ENCODE results near the gene ANKRD33B. TPM values are rescaled to one million over a fixed set of nuclear protein-coding genes. Genes with fewer than 3 reads are reported as not detected.
"Not testable (repeated sequence)": the region's sequence is repeated elsewhere in the genome, so short reads cannot be mapped to it uniquely, and the experiment has no call there.

Gene ANKRD33B
- 2.2 and 3.5 TPM in 2 replicates for total RNA-seq (ENCODE audit: low replicate concordance)

DNA sequence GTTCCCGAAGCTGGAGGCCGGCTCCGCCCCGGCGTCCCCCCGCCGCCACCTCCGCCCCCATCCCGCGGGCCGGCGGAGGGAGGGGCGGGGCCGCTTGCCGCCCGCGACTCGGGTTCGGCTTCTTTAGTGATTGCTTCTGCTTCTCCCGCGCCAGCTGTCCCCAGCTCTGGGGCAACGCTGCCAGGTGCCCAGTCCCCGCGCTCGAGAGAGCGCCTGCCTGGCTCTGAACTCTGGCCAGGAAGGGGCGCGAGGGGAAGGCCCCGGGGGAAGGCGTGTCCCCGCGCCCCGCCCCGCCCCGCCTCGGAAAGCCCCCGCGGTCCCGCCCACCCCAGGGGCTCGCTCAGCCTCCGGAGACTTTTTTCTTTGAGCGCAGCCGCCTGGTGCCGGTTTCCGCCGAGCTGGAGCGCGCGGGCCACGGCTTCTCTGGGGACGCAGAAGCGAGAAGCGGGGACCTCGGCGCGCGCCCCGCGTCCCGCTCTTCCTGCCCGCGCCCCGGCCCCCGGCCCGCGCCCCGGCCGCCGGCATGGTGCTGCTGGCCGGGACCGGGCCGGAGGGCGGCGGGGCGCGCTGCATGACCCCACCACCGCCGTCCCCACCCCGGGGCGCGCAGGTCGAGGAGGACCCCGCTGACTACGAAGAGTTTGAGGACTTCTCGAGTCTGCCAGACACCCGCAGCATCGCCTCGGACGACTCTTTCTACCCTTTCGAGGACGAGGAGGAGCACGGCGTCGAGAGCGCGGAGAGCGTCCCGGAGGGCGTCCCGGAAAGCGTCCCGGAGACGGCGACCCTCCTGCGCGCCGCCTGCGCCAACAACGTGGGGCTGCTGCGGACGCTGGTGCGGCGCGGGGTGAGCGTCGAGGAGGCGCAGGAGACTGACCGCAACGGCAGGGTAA is at the start of gene ANKRD33B:
TSS of gene ANKRD33B (plus strand) at position 126 of the 893 bp plus-strand sequence. CDS start at position 524, 398 bp downstream.
- Histone ChIP-seq H3K4me1 (peaks cover 27% of the 10 kb centered on the region), H4K20me1 (ENCODE audit: low read depth) (peaks cover 21% of the 10 kb centered on the region), H3K27ac (no peak within 1 kb of the TSS), H3K9me3 (ENCODE audit: low read depth) (no peaks in the 10 kb centered on the region), H3K79me2 (ENCODE audit: low read depth) (no peaks in the 10 kb centered on the region), H3K4me2 (peak within 1 kb of the TSS; percentile 83), H2AFZ (replicated peaks) (peak within 1 kb of the TSS; percentile 94), H3K9ac (no peak within 1 kb of the TSS), H3K4me3 (peak within 1 kb of the TSS; percentile 67), H3K36me3 (no peaks in the 10 kb centered on the region), H3F3A (ENCODE audit: low read depth) (peaks cover 17% of the 10 kb centered on the region), H3K27me3 (peaks cover 100% of the 10 kb centered on the region)
- peak; percentile 90 for DNase-seq (ENCODE audit: low spot score)
- Mint-ChIP-seq H3K9me3 (no peaks in the 10 kb centered on the region), H3K36me3 (no peaks in the 10 kb centered on the region), H3K4me3 (peak within 1 kb of the TSS; percentile 87), H3K4me1 (peaks cover 13% of the 10 kb centered on the region), H3K27ac (no peak within 1 kb of the TSS), H3K27me3 (ENCODE audit: insufficient read depth, low read depth) (peaks cover 29% of the 10 kb centered on the region)
- TF ChIP-seq CTCF (IDR thresholded peaks at IDR 0.05) (no peak), EZH2 (IDR thresholded peaks at IDR 0.05) (no peak), EZH2phosphoT487 (IDR thresholded peaks at IDR 0.05) (no peak)

DNA sequence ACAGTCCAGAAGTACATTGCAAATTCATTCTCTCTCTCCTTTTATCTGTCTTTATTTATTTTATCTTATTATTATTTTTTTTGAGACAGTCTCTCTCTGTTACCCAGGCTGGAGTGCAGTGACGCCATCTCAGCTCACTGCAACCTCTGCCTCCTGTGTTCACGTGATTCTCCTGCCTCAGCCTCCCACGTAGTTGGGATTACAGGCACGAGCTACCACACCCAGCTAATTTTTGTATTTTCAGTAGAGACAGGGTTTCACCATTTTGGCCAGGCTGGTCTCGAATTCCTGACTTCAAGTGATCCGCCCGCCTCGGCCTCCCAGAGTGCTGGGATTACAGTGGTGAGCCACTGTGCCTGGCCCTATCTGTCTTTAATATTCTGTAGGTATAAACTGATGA is 49.3 kb upstream of the ANKRD33B start:
- not testable (repeated sequence) for H3K27ac Mint-ChIP-seq; H3K36me3 ChIP-seq; H3K27me3 ChIP-seq; H3K9me3 ChIP-seq (ENCODE audit: low read depth); H3K79me2 ChIP-seq (ENCODE audit: low read depth); H3F3A ChIP-seq (ENCODE audit: low read depth); H3K4me3 Mint-ChIP-seq; H3K36me3 Mint-ChIP-seq; H4K20me1 ChIP-seq (ENCODE audit: low read depth); DNase-seq (ENCODE audit: low spot score); H3K4me2 ChIP-seq; H3K9me3 Mint-ChIP-seq; H3K4me3 ChIP-seq; H3K9ac ChIP-seq; H3K27me3 Mint-ChIP-seq (ENCODE audit: insufficient read depth, low read depth); H3K27ac ChIP-seq
- Histone ChIP-seq H3K4me1 (peaks cover 11% of the 10 kb centered on the region), H2AFZ (replicated peaks) (peak overlapping the region; percentile 91)
- H3K4me1 Mint-ChIP-seq, result peaks cover 27% of the 10 kb centered on the region

- no peak overlapping the region for H3K4me3 Mint-ChIP-seq
- H3K36me3 Mint-ChIP-seq, result no peaks in the 10 kb centered on the region
- no peak overlapping the region for H3K4me3 ChIP-seq
- H3K27ac ChIP-seq, result no peak overlapping the region
- no peak overlapping the region for H2AFZ ChIP-seq (replicated peaks)
- TF ChIP-seq EZH2phosphoT487 (IDR thresholded peaks at IDR 0.05), result no peak
- TF ChIP-seq CTCF (IDR thresholded peaks at IDR 0.05), result no peak
- TF ChIP-seq EZH2 (IDR thresholded peaks at IDR 0.05), result no peak
- no peaks in the 10 kb centered on the region for H3K9me3 ChIP-seq (ENCODE audit: low read depth)
- H4K20me1 ChIP-seq (ENCODE audit: low read depth), result no peaks in the 10 kb centered on the region
- DNase-seq (ENCODE audit: low spot score), result no peak
- no peaks in the 10 kb centered on the region for H3F3A ChIP-seq (ENCODE audit: low read depth)
- no peaks in the 10 kb centered on the region for H3K36me3 ChIP-seq
- H3K4me2 ChIP-seq, result no peak overlapping the region
- H3K4me1 ChIP-seq, result peaks cover 11% of the 10 kb centered on the region
- no peak overlapping the region for H3K9ac ChIP-seq
- H3K27me3 Mint-ChIP-seq (ENCODE audit: insufficient read depth, low read depth), result peaks cover 5% of the 10 kb centered on the region
- peaks cover 29% of the 10 kb centered on the region for H3K4me1 Mint-ChIP-seq
- peaks cover 8% of the 10 kb centered on the region for H3K9me3 Mint-ChIP-seq
- H3K27ac Mint-ChIP-seq, result no peak overlapping the region
- no peaks in the 10 kb centered on the region for H3K27me3 ChIP-seq
- H3K79me2 ChIP-seq (ENCODE audit: low read depth), result no peaks in the 10 kb centered on the region
Measured at GRCh38 chr5:10515492-10515891, 48.4 kb upstream of the ANKRD33B start.

- TF ChIP-seq EZH2phosphoT487 (IDR thresholded peaks at IDR 0.05), result no peak
- no peak for TF ChIP-seq CTCF (IDR thresholded peaks at IDR 0.05)
- no peak for TF ChIP-seq EZH2 (IDR thresholded peaks at IDR 0.05)
- Mint-ChIP-seq H3K9me3 (peaks cover 19% of the 10 kb centered on the region), H3K4me3 (no peak overlapping the region), H3K36me3 (peaks cover 6% of the 10 kb centered on the region), H3K27me3 (ENCODE audit: insufficient read depth, low read depth) (no peaks in the 10 kb centered on the region), H3K4me1 (peaks cover 22% of the 10 kb centered on the region), H3K27ac (no peak overlapping the region)
- no peak overlapping the region for H3K27ac ChIP-seq
- H3K9ac ChIP-seq, result no peak overlapping the region
- no peaks in the 10 kb centered on the region for H3K36me3 ChIP-seq
- peaks cover 10% of the 10 kb centered on the region for H3K4me1 ChIP-seq
- H2AFZ ChIP-seq (replicated peaks), result no peak overlapping the region
- no peaks in the 10 kb centered on the region for H4K20me1 ChIP-seq (ENCODE audit: low read depth)
- no peak overlapping the region for H3K4me2 ChIP-seq
- no peaks in the 10 kb centered on the region for H3K9me3 ChIP-seq (ENCODE audit: low read depth)
- no peak overlapping the region for H3K4me3 ChIP-seq
- H3F3A ChIP-seq (ENCODE audit: low read depth), result no peaks in the 10 kb centered on the region
- no peak for DNase-seq (ENCODE audit: low spot score)
- H3K79me2 ChIP-seq (ENCODE audit: low read depth), result no peaks in the 10 kb centered on the region
- no peaks in the 10 kb centered on the region for H3K27me3 ChIP-seq
Measured at GRCh38 chr5:10518347-10518746, 45.5 kb upstream of the ANKRD33B start.

Data from neural progenitor cell (in vitro differentiated cells).